ENCODE data around the gene GNG13.

The GNG13 gene

GRCh38 chr16:762595-763268 lies 37.8 kb downstream of the GNG13 start:
- no peak for TF ChIP-seq CTCF (IDR thresholded peaks at IDR 0.05; ENCODE audit: insufficient read depth, low read length, poor library complexity, severe bottlenecking)
- no peak for TF ChIP-seq EZH2phosphoT487 (conservative IDR thresholded peaks at IDR 0.05; ENCODE audit: low read length)
- no peaks in the 10 kb centered on the region for H4K20me1 ChIP-seq (ENCODE audit: low read depth, low read length)
- H3K4me3 ChIP-seq (ENCODE audit: insufficient read depth, low read length, poor library complexity, severe bottlenecking) = no peak overlapping the region
- no peaks in the 10 kb centered on the region for H3K9me2 ChIP-seq (replicated peaks; ENCODE audit: insufficient read depth, low read length)
- no peaks in the 10 kb centered on the region for H3K9me3 ChIP-seq (ENCODE audit: insufficient read depth, low read length)
- H2AFZ ChIP-seq (ENCODE audit: low read depth, low read length, severe bottlenecking) = no peak overlapping the region
- no peaks in the 10 kb centered on the region for H3K79me2 ChIP-seq (ENCODE audit: insufficient read depth, low read length)
- no peak overlapping the region for H3K27ac ChIP-seq (ENCODE audit: low read depth, low read length)
- H3F3A ChIP-seq (ENCODE audit: insufficient read depth) = no peaks in the 10 kb centered on the region
- no peaks in the 10 kb centered on the region for H3K36me3 ChIP-seq (ENCODE audit: low read length)
- no peaks in the 10 kb centered on the region for H3K27me3 ChIP-seq (ENCODE audit: low read length)
- no peak overlapping the region for H3K9ac ChIP-seq (ENCODE audit: low read length)
- H3K4me2 ChIP-seq (ENCODE audit: low read depth, low read length, poor library complexity, severe bottlenecking) = no peak overlapping the region

- Histone ChIP-seq H3K27me3 (ENCODE audit: low read length) (no peaks in the 10 kb centered on the region), H2AFZ (ENCODE audit: low read depth, low read length, severe bottlenecking) (no peak overlapping the region), H3K4me3 (ENCODE audit: insufficient read depth, low read length, poor library complexity, severe bottlenecking) (no peak overlapping the region), H3K4me2 (ENCODE audit: low read depth, low read length, poor library complexity, severe bottlenecking) (no peak overlapping the region), H3F3A (ENCODE audit: insufficient read depth) (no peaks in the 10 kb centered on the region), H3K27ac (ENCODE audit: low read depth, low read length) (no peak overlapping the region), H3K9me3 (ENCODE audit: insufficient read depth, low read length) (no peaks in the 10 kb centered on the region), H3K36me3 (ENCODE audit: low read length) (no peaks in the 10 kb centered on the region), H3K9me2 (replicated peaks; ENCODE audit: insufficient read depth, low read length) (no peaks in the 10 kb centered on the region), H4K20me1 (ENCODE audit: low read depth, low read length) (no peaks in the 10 kb centered on the region), H3K79me2 (ENCODE audit: insufficient read depth, low read length) (no peaks in the 10 kb centered on the region), H3K9ac (ENCODE audit: low read length) (no peak overlapping the region)
- no peak for TF ChIP-seq EZH2phosphoT487 (conservative IDR thresholded peaks at IDR 0.05; ENCODE audit: low read length)
These were observed 38.7 kb downstream of the GNG13 start for GRCh38 chr16:761625-762513.

- Histone ChIP-seq H3K27me3 (ENCODE audit: low read length) (no peaks in the 10 kb centered on the region), H4K20me1 (ENCODE audit: low read depth, low read length) (no peaks in the 10 kb centered on the region), H3K79me2 (ENCODE audit: insufficient read depth, low read length) (no peaks in the 10 kb centered on the region), H3F3A (ENCODE audit: insufficient read depth) (no peaks in the 10 kb centered on the region), H3K9me2 (replicated peaks; ENCODE audit: insufficient read depth, low read length) (no peaks in the 10 kb centered on the region), H3K4me3 (ENCODE audit: insufficient read depth, low read length, poor library complexity, severe bottlenecking) (no peak within 1 kb of the TSS), H2AFZ (ENCODE audit: low read depth, low read length, severe bottlenecking) (no peak within 1 kb of the TSS), H3K27ac (ENCODE audit: low read depth, low read length) (no peak within 1 kb of the TSS), H3K36me3 (ENCODE audit: low read length) (no peaks in the 10 kb centered on the region), H3K4me2 (ENCODE audit: low read depth, low read length, poor library complexity, severe bottlenecking) (no peak within 1 kb of the TSS), H3K9me3 (ENCODE audit: insufficient read depth, low read length) (no peaks in the 10 kb centered on the region), H3K9ac (ENCODE audit: low read length) (no peak within 1 kb of the TSS)
- TF ChIP-seq CTCF (IDR thresholded peaks at IDR 0.05; ENCODE audit: insufficient read depth, low read length, poor library complexity, severe bottlenecking) (no peak), EZH2phosphoT487 (conservative IDR thresholded peaks at IDR 0.05; ENCODE audit: low read length) (no peak)
These were observed 39.8 kb downstream of the GNG13 start, which contains the start of gene MSLN for GRCh38 chr16:760545-761343. Gene MSLN (plus strand): TSS chr16:760734. CDS start chr16:762681, 1,947 bp downstream.
